GM13977 (cell line): ENCODE measurements around the gene GBX2.

Experiments
- DNase-seq: peaks from one replicate; pipeline ENCODE4 v3.0.0; 2012; ENCODE audit warnings: low spot score
- CTCF ChIP-seq: IDR thresholded peaks from 2 replicates; pipeline ENCODE4 v1.5.1; 2012; ENCODE audit warnings: mild to moderate bottlenecking, control low read depth; ENCODE audit not compliant: insufficient read depth; ENCODE audit errors: extremely low read depth, missing control alignments
- in situ Hi-C: fragments of 300-500 bp; cut with MboI; formaldehyde crosslinking; loops from one replicate; pipeline ENCODE4 v1.12.0; 2022; ENCODE audit warnings: low sequenced_read_pairs, low pct_unique_long_range_greater_than_20kb, mixed read lengths, inconsistent platforms; ENCODE audit not compliant: unreplicated experiment

GBX2 gene

DNA sequence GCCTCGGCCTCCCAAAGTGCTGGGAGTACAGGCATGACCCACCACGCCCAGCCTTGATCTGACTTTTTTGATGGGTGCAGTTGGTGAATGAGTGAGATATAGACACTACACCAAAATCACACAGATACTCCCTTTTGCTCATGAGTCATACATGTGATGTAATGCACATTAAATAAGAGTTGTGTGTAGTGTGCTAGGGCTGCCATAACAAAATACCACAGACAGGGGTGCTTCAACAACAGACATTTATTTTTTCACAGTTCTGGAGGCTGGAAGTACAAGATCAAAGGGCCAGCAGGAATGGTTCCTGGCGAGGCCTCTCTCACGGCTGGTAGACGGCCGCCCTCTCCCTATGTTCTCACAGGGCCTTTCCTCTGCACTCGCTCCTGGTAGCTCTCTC, 46.6 kb downstream of the GBX2 start:
- no peak for TF ChIP-seq CTCF
- in situ Hi-C loops, result no loop called here
- no peak for DNase-seq

- no peak for DNase-seq
- TF ChIP-seq CTCF, result no peak
- in situ Hi-C loops, result no loop called here
Observed at GRCh38 chr2:236120829-236121228, 47.4 kb downstream of the GBX2 start.

DNA sequence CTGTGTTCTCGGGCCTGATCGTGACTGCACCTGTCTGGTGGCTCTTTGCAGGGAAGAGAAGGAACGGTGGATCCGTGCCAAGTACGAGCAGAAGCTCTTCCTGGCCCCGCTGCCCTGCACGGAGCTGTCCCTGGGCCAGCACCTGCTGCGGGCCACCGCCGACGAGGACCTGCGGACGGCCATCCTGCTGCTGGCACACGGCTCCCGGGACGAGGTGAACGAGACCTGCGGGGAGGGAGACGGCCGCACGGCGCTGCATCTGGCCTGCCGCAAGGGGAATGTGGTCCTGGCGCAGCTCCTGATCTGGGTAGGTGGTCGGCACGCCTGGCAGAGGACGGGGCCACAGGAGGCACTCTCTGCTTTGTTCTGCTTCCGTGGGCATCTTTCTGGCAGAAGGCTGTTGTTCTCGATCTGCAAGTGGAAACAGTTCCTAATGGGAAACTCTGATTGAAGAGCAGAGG, 48.0 kb downstream of the GBX2 start:
- no peak for TF ChIP-seq CTCF
- in situ Hi-C loops, result no loop called here
- DNase-seq, result no peak

DNA sequence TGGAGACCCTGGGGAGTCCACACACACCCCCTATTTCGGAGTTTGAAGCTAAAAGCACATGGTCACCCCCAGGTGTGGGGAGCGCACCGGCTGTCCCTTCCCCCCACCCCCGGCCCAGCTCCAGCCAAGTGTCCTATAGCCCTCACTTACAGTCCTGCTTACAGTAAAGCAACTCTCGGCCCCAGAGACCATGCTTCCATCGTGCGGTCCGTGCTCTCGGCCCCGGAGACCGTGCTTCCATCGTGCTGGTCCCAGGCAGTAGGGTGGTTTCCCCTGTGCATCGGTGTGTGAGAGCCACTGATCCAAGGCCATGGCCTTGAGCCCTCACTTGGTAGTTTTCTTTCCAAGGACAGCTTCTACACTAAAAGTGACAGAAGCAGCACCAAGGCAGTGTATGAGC, 48.7 kb downstream of the GBX2 start:
- in situ Hi-C loops, result no loop called here
- DNase-seq, result no peak
- no peak for TF ChIP-seq CTCF

DNA sequence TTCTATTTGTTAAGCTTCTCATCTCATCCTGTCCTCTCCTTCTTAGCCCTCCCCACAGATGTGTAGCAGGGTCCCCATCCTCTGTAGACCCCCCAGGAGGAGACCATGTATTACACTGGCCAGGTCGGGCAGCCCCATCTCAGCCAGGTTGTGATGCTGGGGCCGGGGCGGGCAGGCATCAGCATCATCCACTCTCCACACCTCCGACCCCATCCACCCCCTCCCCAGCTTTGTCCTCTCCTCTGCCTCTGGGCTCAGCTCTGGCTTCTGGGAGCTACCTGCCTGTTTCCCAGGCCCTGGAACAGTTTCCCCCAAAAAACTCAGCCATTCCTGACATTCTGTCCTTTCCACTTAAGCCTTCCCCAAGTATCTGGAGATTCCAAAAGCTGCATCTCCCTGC, 49.2 kb downstream of the GBX2 start:
- in situ Hi-C loops, result no loop called here
- TF ChIP-seq CTCF, result no peak
- DNase-seq, result no peak

DNA sequence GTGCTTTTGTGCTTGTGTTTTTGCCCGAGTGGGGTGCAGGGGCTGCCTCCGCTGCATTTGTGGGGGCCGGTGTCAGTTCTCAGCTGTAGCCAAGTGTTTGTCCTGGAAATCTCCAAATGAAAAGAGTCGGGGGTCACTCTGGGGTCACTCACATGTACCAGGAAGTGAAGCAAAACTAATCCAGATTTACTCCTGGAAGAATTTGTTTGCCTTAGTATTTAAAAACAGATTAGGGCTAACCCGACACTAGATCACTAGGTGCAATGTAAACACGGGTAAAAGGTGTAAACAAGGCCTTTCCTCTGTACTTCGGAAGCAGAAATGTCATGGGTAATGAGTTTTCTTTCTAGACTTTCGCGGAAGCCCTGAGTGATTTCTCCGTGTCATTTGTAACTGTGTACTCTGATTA, 50.3 kb downstream of the GBX2 start:
- no peak for DNase-seq
- in situ Hi-C loops, result no loop called here
- no peak for TF ChIP-seq CTCF

GRCh38 chr2:236117401-236117800, 50.8 kb downstream of the GBX2 start:
- no peak for TF ChIP-seq CTCF

More at GRCh38 chr2:236117401-236117800, 50.8 kb downstream of the GBX2 start:
- in situ Hi-C loops, result no loop called here
- no peak for DNase-seq
